Measurements from ENCODE around the gene GMPPA.

GRCh38 chr2:219476652-219477151 is 22.0 kb upstream of the GMPPA start:
- TF ChIP-seq, protein P1, sequence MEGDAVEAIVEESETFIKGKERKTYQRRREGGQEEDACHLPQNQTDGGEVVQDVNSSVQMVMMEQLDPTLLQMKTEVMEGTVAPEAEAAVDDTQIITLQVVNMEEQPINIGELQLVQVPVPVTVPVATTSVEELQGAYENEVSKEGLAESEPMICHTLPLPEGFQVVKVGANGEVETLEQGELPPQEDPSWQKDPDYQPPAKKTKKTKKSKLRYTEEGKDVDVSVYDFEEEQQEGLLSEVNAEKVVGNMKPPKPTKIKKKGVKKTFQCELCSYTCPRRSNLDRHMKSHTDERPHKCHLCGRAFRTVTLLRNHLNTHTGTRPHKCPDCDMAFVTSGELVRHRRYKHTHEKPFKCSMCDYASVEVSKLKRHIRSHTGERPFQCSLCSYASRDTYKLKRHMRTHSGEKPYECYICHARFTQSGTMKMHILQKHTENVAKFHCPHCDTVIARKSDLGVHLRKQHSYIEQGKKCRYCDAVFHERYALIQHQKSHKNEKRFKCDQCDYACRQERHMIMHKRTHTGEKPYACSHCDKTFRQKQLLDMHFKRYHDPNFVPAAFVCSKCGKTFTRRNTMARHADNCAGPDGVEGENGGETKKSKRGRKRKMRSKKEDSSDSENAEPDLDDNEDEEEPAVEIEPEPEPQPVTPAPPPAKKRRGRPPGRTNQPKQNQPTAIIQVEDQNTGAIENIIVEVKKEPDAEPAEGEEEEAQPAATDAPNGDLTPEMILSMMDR (IDR thresholded peaks at IDR 0.05) = no peak
- no peak for TF ChIP-seq POLR2A (IDR thresholded peaks at IDR 0.05)

All from thyroid gland (tissue), 4 donors.